HepG2 (cell line): ENCODE data around the gene TNFAIP2. TPM values are rescaled to one million over a fixed set of nuclear protein-coding genes. Genes with fewer than 3 reads are reported as not detected.

Source experiments
- AGO1 ChIP-seq: fragments of 200-400 bp; formaldehyde crosslinking; IDR thresholded peaks from 2 replicates; pipeline ENCODE4 v1.6.1; 2017; ENCODE audit warnings: mild to moderate bottlenecking, low read depth, low read length, moderate library complexity; ENCODE audit not compliant: poor library complexity, severe bottlenecking
- AGO2 ChIP-seq: fragments of 200-400 bp; formaldehyde crosslinking; optimal IDR thresholded peaks from 2 replicates; pipeline ENCODE3; 2017; ENCODE audit warnings: mild to moderate bottlenecking, low read depth, low read length, moderate library complexity
- BHLHE40 ChIP-seq: IDR thresholded peaks from 2 replicates; pipeline ENCODE4 v1.6.1; 2011; ENCODE audit warnings: low read length, improper control_type of control experiment
- HDAC1 ChIP-seq: sonication (generic); formaldehyde crosslinking; IDR thresholded peaks from 2 replicates; pipeline ENCODE4 v1.5.1; 2020; ENCODE audit warnings: mild to moderate bottlenecking, missing genetic modification reagents
- HNRNPH1 ChIP-seq: fragments of 200-400 bp; formaldehyde crosslinking; optimal IDR thresholded peaks from 2 replicates; pipeline ENCODE3; 2017; ENCODE audit warnings: mild to moderate bottlenecking, low read depth, low read length
- IRX3 ChIP-seq: sonication (generic); formaldehyde crosslinking; IDR thresholded peaks from 2 replicates; pipeline ENCODE4 v1.8.1; 2023; ENCODE audit warnings: mild to moderate bottlenecking, low read depth, missing genetic modification reagents, borderline replicate concordance
- MAF1 ChIP-seq: sonication (generic); formaldehyde crosslinking; IDR thresholded peaks from 2 replicates; pipeline ENCODE4 v1.5.0; 2020; ENCODE audit warnings: missing genetic modification reagents, borderline replicate concordance
- MTA1 ChIP-seq: sonication (generic); formaldehyde crosslinking; IDR thresholded peaks from 2 replicates; pipeline ENCODE4 v1.4.0; 2020; ENCODE audit warnings: missing genetic modification reagents, mild to moderate bottlenecking, borderline replicate concordance
- MYC ChIP-seq: sonication (generic); formaldehyde crosslinking; IDR thresholded peaks from 2 replicates; pipeline ENCODE4 v1.9.0; 2021; ENCODE audit warnings: missing genetic modification reagents, borderline replicate concordance
- RBFOX2 ChIP-seq: fragments of 200-400 bp; formaldehyde crosslinking; IDR thresholded peaks from 2 replicates; pipeline ENCODE4 v1.6.1; 2017; ENCODE audit warnings: low read depth, mild to moderate bottlenecking, low read length
- SOX6 ChIP-seq, 2 experiments: fragments of 450-650 bp in 1 of 2; sonication (generic) in 1 of 2; formaldehyde crosslinking in 1 of 2; IDR thresholded peaks; 2 replicates each; pipeline versions ENCODE4 v1.4.0 to v1.6.1; 2017 to 2020; ENCODE audit warnings: antibody characterized with exemption in 1 of 2, mild to moderate bottlenecking in 1 of 2, missing genetic modification reagents in 1 of 2
- SPEN ChIP-seq: sonication (generic); formaldehyde crosslinking; IDR thresholded peaks from 2 replicates; pipeline ENCODE4 v1.5.1; 2020; ENCODE audit warnings: low read depth, mild to moderate bottlenecking, missing genetic modification reagents
- TBX2 ChIP-seq: sonication (generic); formaldehyde crosslinking; IDR thresholded peaks from 2 replicates; pipeline ENCODE4 v1.5.0; 2020; ENCODE audit warnings: missing genetic modification reagents, mild to moderate bottlenecking, borderline replicate concordance
- ZFP90 ChIP-seq: sonication (generic); formaldehyde crosslinking; IDR thresholded peaks from 2 replicates; pipeline ENCODE4 v1.8.0; 2022; ENCODE audit warnings: missing genetic modification reagents, mild to moderate bottlenecking, inconsistent platforms, borderline replicate concordance
- ZNF451 ChIP-seq: sonication (generic); formaldehyde crosslinking; IDR thresholded peaks from 2 replicates; pipeline ENCODE4 v1.5.0; 2020; ENCODE audit warnings: mild to moderate bottlenecking, missing genetic modification reagents
- ZNF460 ChIP-seq: sonication (generic); formaldehyde crosslinking; IDR thresholded peaks from 2 replicates; pipeline ENCODE4 v1.5.1; 2020; ENCODE audit warnings: missing genetic modification reagents, mild to moderate bottlenecking, borderline replicate concordance
- polyA plus RNA-seq, 8 experiments: library from polyadenylated mRNA; depleted of rRNA in 3 of 8; stranded (reverse) in 7 of 8; unstranded in 1 of 8; fragments of >200 nt; fragmentation: Illumina TruSeq in 4 of 8; extraction: Trizol in 4 of 8; gene quantifications; 2 replicates each; pipeline versions ENCODE4 v1.2.1 to v1.2.3, GENCODE V29; 2011 to 2016; ENCODE audit warnings: low read depth in 4 of 8, missing spikeins in 1 of 8, mixed read lengths in 1 of 8; ENCODE audit not compliant: insufficient read depth in 1 of 8
- total RNA-seq, 5 experiments: library from RNA; depleted of rRNA; stranded (reverse); fragments of >200 nt; fragmentation: Illumina TruSeq; extraction: Trizol; gene quantifications; 2 replicates each; pipeline ENCODE4 v1.2.3, GENCODE V29; 2016; ENCODE audit warnings: low read depth in 1 of 5
- TF ChIP-seq, protein P1 (sequence below): sonication (generic); formaldehyde crosslinking; IDR thresholded peaks from 2 replicates; pipeline ENCODE4 v1.4.0; 2020; ENCODE audit warnings: missing genetic modification reagents
- TF ChIP-seq, protein P2 (sequence below): sonication (generic); IDR thresholded peaks from 2 replicates; pipeline ENCODE4 v1.6.1; 2016; ENCODE audit warnings: low read depth, borderline replicate concordance
- TF ChIP-seq, protein P3 (sequence below): sonication (generic); formaldehyde crosslinking; IDR thresholded peaks from 2 replicates; pipeline ENCODE4 v1.4.0; 2020; ENCODE audit warnings: mild to moderate bottlenecking, missing genetic modification reagents

Gene TNFAIP2
- total and polyA plus RNA-seq, 2 of the 13 experiments (the other 11 are each of a cell fraction or from before 2014, with no cell fraction given) = 0.46 to 1.5 TPM

DNA sequence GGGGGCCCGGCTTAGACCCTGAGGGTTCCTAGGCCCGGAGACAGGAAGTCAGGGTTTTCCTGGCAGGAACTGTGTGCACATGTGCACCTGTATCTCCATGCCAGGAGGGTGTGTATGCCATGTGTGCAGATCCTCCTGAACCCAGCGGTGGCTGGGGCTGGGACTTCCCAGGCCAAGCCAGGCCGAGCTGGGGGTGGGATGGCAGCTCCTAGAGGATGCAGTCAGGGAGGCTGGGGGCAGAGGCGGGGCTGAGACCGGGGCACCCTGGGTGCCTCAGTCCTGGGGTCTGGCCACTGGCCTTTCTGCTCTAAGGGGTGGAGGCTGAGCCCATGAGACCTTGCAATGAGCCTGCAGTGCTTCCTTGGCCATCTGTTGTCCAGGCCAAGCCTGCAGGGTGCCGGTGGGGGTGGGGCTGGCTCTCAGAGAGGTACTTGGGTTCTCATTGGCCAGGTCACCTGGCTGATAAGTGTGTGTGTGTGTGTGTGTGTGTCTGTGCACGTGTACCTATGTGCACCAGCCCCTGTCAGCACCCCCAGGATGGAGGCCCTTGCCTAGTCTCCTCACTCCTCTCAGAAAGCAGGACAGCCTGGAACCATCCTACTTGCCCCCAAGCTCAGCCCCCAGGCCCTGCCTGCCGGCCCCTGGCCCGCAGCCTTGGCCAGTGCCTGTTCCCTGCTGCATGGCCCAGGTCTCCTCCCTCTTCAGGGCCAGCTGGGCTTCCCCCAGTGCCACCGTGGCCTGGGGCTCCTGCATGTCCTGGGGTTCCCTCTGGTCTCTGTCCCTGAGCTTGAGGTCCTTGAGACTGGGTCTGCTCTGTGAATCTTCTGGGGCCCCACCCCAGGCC, 10.6 kb upstream of the TNFAIP2 start (continued):
- TF ChIP-seq, protein P1, sequence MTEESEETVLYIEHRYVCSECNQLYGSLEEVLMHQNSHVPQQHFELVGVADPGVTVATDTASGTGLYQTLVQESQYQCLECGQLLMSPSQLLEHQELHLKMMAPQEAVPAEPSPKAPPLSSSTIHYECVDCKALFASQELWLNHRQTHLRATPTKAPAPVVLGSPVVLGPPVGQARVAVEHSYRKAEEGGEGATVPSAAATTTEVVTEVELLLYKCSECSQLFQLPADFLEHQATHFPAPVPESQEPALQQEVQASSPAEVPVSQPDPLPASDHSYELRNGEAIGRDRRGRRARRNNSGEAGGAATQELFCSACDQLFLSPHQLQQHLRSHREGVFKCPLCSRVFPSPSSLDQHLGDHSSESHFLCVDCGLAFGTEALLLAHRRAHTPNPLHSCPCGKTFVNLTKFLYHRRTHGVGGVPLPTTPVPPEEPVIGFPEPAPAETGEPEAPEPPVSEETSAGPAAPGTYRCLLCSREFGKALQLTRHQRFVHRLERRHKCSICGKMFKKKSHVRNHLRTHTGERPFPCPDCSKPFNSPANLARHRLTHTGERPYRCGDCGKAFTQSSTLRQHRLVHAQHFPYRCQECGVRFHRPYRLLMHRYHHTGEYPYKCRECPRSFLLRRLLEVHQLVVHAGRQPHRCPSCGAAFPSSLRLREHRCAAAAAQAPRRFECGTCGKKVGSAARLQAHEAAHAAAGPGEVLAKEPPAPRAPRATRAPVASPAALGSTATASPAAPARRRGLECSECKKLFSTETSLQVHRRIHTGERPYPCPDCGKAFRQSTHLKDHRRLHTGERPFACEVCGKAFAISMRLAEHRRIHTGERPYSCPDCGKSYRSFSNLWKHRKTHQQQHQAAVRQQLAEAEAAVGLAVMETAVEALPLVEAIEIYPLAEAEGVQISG (CRISPR knock-in tag) = peak; percentile 6; the same call in 1 of the 2 replicates
- no peak for TF ChIP-seq SOX6 (IDR thresholded peaks at IDR 0.05)
- TF ChIP-seq SOX6 (CRISPR knock-in tag; IDR thresholded peaks at IDR 0.05) = 0 out of 2 replicates have a peak, but pooled peaks have one; percentile 12
- TF ChIP-seq ZFP90 (CRISPR knock-in tag) = 0 out of 2 replicates have a peak, but pooled peaks have one; percentile 34
- 0 out of 2 replicates have a peak, but pooled peaks have one; percentile 23 for TF ChIP-seq IRX3 (CRISPR knock-in tag)
- TF ChIP-seq BHLHE40 = peak; percentile 63
- TF ChIP-seq MAF1 = 0 out of 2 replicates have a peak, but pooled peaks have one; percentile 37
- TF ChIP-seq SPEN = 0 out of 2 replicates have a peak, but pooled peaks have one; percentile 27
- TF ChIP-seq MYC (CRISPR knock-in tag) = peak; percentile 55; the same call in 1 of the 2 replicates
- TF ChIP-seq, protein P2, sequence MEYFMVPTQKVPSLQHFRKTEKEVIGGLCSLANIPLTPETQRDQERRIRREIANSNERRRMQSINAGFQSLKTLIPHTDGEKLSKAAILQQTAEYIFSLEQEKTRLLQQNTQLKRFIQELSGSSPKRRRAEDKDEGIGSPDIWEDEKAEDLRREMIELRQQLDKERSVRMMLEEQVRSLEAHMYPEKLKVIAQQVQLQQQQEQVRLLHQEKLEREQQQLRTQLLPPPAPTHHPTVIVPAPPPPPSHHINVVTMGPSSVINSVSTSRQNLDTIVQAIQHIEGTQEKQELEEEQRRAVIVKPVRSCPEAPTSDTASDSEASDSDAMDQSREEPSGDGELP = peak; percentile 36; the same call in 1 of the 2 replicates
- peak; percentile 27; the same call in 1 of the 2 replicates for TF ChIP-seq RBFOX2
- TF ChIP-seq TBX2 (CRISPR knock-in tag) = peak; percentile 35; the same call in 1 of the 2 replicates
- no peak for TF ChIP-seq MTA1 (CRISPR knock-in tag)
- 0 out of 2 replicates have a peak, but pooled peaks have one; percentile 29 for TF ChIP-seq HDAC1 (CRISPR knock-in tag)
- TF ChIP-seq AGO1 = peak; percentile 53
- TF ChIP-seq HNRNPH1 = peak; percentile 54
- TF ChIP-seq ZNF460 (CRISPR knock-in tag) = no peak
- no peak for TF ChIP-seq ZNF451 (CRISPR knock-in tag)
- TF ChIP-seq AGO2 = peak; percentile 84
- TF ChIP-seq, protein P3, sequence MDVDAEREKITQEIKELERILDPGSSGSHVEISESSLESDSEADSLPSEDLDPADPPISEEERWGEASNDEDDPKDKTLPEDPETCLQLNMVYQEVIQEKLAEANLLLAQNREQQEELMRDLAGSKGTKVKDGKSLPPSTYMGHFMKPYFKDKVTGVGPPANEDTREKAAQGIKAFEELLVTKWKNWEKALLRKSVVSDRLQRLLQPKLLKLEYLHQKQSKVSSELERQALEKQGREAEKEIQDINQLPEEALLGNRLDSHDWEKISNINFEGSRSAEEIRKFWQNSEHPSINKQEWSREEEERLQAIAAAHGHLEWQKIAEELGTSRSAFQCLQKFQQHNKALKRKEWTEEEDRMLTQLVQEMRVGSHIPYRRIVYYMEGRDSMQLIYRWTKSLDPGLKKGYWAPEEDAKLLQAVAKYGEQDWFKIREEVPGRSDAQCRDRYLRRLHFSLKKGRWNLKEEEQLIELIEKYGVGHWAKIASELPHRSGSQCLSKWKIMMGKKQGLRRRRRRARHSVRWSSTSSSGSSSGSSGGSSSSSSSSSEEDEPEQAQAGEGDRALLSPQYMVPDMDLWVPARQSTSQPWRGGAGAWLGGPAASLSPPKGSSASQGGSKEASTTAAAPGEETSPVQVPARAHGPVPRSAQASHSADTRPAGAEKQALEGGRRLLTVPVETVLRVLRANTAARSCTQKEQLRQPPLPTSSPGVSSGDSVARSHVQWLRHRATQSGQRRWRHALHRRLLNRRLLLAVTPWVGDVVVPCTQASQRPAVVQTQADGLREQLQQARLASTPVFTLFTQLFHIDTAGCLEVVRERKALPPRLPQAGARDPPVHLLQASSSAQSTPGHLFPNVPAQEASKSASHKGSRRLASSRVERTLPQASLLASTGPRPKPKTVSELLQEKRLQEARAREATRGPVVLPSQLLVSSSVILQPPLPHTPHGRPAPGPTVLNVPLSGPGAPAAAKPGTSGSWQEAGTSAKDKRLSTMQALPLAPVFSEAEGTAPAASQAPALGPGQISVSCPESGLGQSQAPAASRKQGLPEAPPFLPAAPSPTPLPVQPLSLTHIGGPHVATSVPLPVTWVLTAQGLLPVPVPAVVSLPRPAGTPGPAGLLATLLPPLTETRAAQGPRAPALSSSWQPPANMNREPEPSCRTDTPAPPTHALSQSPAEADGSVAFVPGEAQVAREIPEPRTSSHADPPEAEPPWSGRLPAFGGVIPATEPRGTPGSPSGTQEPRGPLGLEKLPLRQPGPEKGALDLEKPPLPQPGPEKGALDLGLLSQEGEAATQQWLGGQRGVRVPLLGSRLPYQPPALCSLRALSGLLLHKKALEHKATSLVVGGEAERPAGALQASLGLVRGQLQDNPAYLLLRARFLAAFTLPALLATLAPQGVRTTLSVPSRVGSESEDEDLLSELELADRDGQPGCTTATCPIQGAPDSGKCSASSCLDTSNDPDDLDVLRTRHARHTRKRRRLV = peak; percentile 46; the same call in 1 of the 2 replicates
